ENCODE data around the gene CCDC57.
"Not testable (repeated sequence)": the region's sequence is repeated elsewhere in the genome, so short reads cannot be mapped to it uniquely, and the experiment has no call there.

Gene CCDC57

GRCh38 chr17:82194765-82195164 lies 17.9 kb downstream of the CCDC57 start:
- no peak overlapping the region for H3K27ac Mint-ChIP-seq
- no peaks in the 10 kb centered on the region for H3K27me3 Mint-ChIP-seq (ENCODE audit: low read depth)
- H3K36me3 Mint-ChIP-seq (ENCODE audit: low read depth), result peaks cover 47% of the 10 kb centered on the region
- TF ChIP-seq CTCF (IDR thresholded peaks at IDR 0.05; ENCODE audit: unreplicated experiment in 3 of 3), result no peak
- no peaks in the 10 kb centered on the region for H3K9me3 Mint-ChIP-seq
- H3K4me1 Mint-ChIP-seq, result no peaks in the 10 kb centered on the region
- H3K4me3 Mint-ChIP-seq, result no peak overlapping the region

- no peak for TF ChIP-seq CTCF (IDR thresholded peaks at IDR 0.05; ENCODE audit: unreplicated experiment in 3 of 3)
- H3K27me3 Mint-ChIP-seq (ENCODE audit: low read depth), result no peaks in the 10 kb centered on the region
These were observed 19.0 kb downstream of the CCDC57 start for GRCh38 chr17:82193520-82194220.

GRCh38 chr17:82193050-82193449 lies 19.6 kb downstream of the CCDC57 start:
- H3K9me3 Mint-ChIP-seq; H3K4me3 Mint-ChIP-seq; H3K27ac Mint-ChIP-seq; H3K27me3 Mint-ChIP-seq (ENCODE audit: low read depth); H3K4me1 Mint-ChIP-seq: not testable (repeated sequence)
- peaks cover 46% of the 10 kb centered on the region for H3K36me3 Mint-ChIP-seq (ENCODE audit: low read depth)

More at GRCh38 chr17:82193520-82194220, 19.0 kb downstream of the CCDC57 start:
- H3K4me1 Mint-ChIP-seq, result no peaks in the 10 kb centered on the region
- no peak overlapping the region for H3K4me3 Mint-ChIP-seq
- peaks cover 47% of the 10 kb centered on the region for H3K36me3 Mint-ChIP-seq (ENCODE audit: low read depth)
- H3K9me3 Mint-ChIP-seq, result no peaks in the 10 kb centered on the region
- H3K27ac Mint-ChIP-seq, result no peak overlapping the region

- Mint-ChIP-seq H3K4me1 (no peaks in the 10 kb centered on the region), H3K9me3 (no peaks in the 10 kb centered on the region), H3K27ac (no peak overlapping the region), H3K36me3 (ENCODE audit: low read depth) (peaks cover 31% of the 10 kb centered on the region), H3K27me3 (ENCODE audit: low read depth) (no peaks in the 10 kb centered on the region), H3K4me3 (no peak overlapping the region)
- TF ChIP-seq CTCF (IDR thresholded peaks at IDR 0.05; ENCODE audit: unreplicated experiment in 3 of 3), result no peak
These were observed 24.4 kb downstream of the CCDC57 start for GRCh38 chr17:82188001-82188961.

GRCh38 chr17:82187500-82187899 lies 25.1 kb downstream of the CCDC57 start:
- peaks cover 32% of the 10 kb centered on the region for H3K36me3 Mint-ChIP-seq (ENCODE audit: low read depth)
- no peak overlapping the region for H3K4me3 Mint-ChIP-seq
- no peaks in the 10 kb centered on the region for H3K4me1 Mint-ChIP-seq
- H3K27ac Mint-ChIP-seq, result no peak overlapping the region
- TF ChIP-seq CTCF (IDR thresholded peaks at IDR 0.05; ENCODE audit: unreplicated experiment in 3 of 3), result no peak
- H3K9me3 Mint-ChIP-seq, result no peaks in the 10 kb centered on the region
- no peaks in the 10 kb centered on the region for H3K27me3 Mint-ChIP-seq (ENCODE audit: low read depth)

- Mint-ChIP-seq H3K27me3 (ENCODE audit: low read depth) (no peaks in the 10 kb centered on the region), H3K36me3 (ENCODE audit: low read depth) (peaks cover 36% of the 10 kb centered on the region), H3K4me3 (no peak overlapping the region), H3K9me3 (no peaks in the 10 kb centered on the region), H3K27ac (no peak overlapping the region), H3K4me1 (no peaks in the 10 kb centered on the region)
- no peak for TF ChIP-seq CTCF (IDR thresholded peaks at IDR 0.05; ENCODE audit: unreplicated experiment in 3 of 3)
These were observed 26.4 kb downstream of the CCDC57 start for GRCh38 chr17:82186221-82186620.

Measured in nephron (organoid).